HG02943 (cell line): ENCODE results near the gene GRIK4.

ENCODE experiments used
- ATAC-seq: cut with Tn5 transposase; IDR thresholded peaks from one replicate; pipeline ENCODE4 v1.9.1; 2021; ENCODE audit warnings: mild to moderate bottlenecking, low read depth, moderate library complexity; ENCODE audit not compliant: unreplicated experiment

The GRIK4 gene

DNA sequence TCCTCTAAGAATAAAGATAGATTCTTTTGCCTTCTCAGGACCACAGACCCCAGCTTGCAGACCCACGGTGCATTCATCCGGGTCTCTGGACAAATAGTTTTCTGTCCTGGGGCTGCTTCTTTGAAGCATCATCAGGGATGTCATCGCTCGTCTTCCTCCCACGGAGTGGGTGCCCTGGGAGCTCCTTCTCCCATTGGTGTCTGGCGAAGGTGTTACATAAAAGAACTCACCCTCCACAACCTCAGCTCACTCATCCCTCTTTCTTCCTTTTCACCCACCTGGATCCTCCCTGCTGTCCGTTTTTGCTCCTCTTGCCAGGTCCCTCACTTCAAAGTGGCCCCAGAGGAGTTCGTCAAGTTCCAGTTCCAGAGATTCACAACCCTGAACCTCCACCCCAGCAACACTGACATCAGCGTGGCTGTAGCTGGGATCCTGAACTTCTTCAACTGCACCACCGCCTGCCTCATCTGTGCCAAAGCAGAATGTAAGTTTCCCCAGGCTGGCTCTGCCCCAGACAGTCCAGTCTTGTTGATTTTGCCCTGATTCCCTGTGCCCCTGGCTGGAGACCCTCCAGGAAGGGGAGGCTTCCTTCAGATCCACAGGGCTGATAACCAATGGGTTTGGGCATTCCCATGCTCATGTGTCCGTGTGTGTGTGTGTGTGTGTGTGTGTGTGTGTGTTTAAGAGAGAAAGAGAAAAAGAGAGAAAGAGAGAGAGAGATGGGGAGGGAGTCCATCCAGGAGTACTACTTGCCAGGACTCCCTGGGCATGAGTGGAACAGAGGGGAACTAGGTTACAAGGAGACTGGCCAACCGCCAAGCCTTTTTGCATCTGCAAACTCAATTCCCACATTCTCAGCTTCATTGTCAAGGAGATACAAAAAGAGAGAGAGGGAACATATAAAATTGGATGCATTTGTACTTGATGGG, 308.2 kb downstream of the GRIK4 start:
- no peak for ATAC-seq

DNA sequence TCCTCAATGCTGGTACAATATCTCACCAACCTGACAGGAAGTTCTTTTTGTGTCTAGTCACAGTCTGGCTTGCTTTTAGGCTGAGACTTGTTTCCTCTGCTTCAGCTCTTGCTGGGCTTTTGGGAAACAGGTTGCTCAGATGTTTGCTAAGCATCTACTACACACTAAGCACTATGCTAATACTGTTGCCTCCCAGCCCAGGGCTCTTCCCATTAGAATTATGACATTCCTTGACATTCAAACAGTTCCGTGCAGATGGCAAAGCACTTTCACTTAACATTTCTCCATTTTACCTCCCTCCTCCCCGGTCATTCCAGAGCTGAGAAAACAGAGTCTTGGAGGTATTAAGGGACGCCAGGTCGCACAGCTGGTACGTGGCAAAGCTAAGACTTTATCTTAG, 311.6 kb downstream of the GRIK4 start:
- ATAC-seq = no peak

DNA sequence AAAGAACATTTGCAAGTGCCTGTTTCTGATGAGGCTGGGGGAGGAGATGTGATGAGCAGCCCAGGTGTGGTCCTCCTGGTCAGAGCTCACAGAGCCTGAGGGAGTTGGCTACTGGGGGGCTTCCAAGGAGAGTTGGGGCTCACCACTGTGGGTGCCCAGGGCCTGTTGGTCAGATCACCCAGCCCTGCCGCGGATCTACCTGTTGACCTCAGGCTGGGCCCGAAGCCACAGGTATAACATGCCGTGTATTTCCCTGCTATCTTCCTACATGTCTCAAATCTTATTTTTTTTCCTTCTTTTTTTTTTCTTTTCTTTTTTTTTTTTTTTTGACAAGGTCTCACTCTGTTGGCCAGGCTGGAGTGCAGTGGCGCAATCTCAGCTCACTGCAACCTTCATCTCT, 312.7 kb downstream of the GRIK4 start:
- ATAC-seq = no peak

DNA sequence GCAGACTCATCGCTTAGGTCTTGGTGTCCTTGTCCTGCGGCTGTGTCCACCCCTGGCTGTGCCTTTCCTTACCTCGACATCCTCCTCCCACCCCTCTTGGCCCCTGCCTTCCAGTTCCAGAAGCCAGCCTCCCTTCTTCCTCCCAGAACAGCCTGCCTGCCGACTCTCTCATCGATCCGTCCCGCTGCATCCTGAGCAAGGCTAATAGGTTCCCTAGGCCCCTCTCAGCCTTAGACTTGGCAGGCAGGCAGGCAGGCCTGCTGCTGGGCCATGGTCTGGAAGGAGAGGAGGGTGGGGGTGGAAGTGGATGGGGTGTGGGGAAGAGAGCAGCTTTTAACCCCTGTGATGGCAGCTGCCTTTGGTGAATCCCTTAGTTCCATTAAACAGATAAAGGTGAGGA, 315.6 kb downstream of the GRIK4 start:
- no peak for ATAC-seq

DNA sequence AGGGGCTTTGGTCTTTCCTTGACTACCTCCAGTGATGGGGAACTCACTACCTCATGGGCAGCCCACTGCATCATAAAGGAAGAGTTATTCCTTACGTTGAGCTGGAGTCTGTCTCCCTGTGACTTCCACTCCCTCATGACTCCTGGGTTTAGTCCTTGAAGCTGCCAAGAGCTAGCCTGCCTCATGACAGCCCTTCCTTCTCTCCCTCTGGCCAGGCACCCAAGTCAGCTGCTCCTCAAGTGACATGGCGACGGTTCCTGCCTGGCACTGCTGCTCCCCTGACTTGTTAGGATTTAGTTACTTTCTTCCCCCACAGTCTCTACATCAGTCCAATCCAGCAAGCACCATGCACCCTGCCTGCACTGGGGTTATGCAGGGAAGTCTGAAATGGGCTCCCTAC, 316.3 kb downstream of the GRIK4 start:
- ATAC-seq = no peak

DNA sequence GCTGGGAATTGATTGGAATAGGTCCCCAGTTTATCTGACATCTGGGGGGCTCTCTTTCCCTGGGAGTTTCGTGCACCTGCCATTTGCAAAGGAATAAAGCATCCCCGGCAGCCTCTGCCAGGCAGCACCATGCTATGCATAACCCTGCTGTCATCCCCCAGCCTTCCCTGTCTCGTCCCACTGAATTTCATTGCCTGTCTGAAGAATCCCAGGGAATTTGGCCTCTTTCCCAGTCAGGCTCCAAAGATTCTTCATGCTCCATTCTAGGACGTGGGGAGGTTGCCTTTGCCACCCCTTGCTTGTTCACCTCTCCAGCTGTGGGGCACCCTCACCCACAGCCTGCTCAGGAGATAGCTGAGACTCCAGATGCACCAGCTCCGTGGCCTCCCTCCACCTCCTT, 317.3 kb downstream of the GRIK4 start:
- no peak for ATAC-seq

DNA sequence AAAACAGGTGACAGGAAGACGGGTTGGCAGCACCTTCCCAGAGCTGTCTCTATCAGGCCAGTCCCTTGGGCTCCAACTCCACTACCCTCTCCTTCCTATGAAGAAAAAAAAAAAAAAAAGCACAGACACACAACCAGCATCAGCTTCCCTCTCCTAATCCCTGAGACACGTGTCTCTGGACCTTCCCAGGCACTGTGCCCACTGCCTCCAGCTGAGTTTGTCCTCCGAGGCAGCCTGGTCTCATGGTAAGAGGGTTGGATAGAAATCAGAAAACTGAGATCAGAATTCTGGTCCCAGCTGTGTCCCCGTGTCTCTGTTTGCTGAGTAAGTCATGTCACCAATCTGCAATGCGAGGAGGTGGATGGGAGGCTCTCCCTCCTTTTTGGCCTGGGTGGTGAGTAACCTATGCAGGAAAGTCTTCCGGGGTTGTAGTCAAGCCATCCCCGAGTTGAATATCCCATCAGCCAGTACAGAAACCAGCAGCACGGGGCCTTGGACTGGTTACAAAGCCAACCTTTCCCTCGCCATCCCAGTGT, 318.6 kb downstream of the GRIK4 start:
- no peak for ATAC-seq

DNA sequence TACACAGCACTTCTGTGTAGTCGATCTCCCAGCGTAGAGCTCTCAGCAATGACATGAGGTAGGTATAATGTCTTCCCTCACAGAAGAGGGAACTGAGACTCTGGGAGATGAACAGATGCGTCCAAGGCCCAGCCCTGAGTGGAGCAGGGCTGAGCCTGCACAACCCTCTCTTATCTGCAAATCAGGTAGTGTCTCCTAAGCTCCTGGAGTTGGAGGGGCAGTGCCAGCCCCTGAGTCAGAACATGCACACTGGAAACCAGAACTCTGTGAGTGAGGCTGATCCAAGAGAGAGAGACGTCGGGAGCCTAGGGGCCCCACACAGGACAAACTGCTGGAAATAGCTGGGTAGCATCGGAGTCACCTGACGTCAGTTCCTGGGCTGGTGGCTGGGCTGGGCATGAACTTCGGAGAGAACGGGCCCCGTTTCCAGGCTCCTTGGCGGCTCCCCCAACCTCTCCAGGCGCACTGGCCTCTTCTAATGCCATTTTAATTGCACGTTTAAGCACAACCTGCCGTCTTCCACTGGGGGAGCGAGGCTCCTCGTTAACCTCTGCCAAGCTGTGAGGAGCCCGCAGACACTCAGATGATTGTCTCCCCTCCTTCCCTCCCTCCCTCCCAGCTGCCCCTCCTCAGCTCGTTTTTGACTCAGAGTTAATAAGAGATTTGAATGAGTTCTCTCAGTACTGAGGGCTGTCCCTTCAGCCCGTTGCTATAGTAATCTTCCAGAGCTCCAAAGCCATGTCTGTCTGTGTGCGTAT, 321.1 kb downstream of the GRIK4 start:
- no peak for ATAC-seq

DNA sequence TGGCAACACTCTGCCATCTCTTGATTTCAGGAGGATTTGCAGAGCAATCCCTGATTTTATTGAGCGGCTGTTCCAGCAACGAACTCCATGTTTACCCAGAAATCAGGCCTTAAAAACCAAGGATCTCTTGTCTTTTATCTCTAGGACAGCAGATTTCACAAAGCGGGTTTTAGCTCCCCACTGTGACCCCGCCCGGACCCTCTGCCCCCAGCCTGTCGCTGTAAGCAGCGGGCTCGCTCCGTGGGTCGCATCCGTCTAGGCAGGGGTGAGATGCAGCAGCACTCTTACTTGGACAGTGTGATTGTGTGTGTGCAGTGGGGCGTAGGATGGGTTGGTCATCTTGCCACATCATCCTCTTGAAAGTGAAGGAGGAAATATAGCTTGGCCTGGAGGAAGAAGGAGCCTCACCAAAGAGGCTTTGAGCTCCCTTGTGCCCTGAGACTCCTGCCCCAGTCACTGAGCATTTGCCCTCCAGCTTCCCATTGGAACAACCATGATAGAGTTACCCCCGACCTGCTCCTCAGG, 323.2 kb downstream of the GRIK4 start:
- ATAC-seq = no peak

DNA sequence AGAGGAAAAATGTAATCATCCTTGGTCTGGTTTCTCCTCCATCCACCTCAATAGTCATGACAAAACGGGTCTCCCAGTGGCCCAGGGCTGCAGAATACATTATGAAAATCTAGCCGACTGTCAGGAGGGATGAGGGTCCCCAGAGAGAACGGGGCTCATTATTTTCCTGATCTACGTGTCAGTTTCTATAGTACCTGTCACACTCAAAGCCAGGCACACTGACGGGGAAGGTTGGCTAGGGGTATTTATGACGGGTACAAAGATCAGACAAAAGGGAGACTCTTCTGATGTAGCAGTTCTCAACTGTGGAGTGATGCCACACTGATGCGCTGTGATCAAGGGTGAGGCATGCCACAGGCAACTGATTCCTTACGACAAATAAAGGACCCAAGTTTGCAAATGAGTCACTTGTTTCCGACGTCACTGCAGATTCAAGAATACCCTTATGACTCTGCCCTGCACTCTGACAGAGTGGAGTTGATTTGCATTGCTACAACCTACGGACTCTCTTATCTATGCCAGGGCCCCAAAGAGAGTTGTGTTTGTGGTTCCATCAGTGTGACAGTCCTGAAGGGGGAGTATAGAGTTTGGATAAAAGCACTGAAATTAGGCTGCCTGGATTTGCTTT, 324.2 kb downstream of the GRIK4 start:
- ATAC-seq = no peak

DNA sequence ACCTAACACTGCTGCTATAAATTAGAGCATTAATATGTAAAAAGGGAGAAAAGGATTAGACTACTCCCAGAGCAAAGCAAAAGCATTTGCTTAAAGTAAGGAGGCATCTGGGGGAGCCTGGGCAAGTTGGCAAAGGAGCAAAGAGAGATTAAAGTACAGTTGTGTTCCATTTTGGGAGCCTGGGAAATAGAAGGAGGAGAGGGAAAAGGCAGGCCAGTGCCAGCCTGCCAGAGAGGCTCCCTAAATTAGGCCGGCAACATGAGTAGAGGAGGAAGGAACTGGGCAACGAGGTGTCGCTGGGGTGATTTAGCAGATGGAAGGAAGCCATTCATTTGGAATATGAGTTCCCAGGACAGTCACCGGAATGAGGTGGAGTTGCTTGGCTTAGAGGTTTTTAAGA, 326.1 kb downstream of the GRIK4 start:
- no peak for ATAC-seq

DNA sequence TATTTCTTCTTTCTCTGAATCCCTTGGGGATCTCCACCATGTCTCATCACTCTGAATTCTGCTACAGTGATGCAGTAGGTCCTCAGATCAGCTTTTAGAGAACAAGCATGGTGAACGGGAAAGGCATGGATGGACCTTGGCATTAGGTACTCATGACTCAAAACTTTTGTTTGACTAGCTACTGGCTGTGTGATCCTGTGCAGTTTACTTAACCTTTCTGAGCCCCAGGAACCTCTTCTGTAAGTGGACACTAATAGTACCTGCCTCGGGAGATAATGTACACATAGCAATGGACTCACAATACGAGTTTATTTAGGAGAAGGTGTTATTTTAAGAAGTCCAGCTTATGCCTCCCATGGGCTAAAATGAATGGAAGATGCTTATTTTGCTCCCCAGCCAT, 327.7 kb downstream of the GRIK4 start:
- ATAC-seq = no peak

DNA sequence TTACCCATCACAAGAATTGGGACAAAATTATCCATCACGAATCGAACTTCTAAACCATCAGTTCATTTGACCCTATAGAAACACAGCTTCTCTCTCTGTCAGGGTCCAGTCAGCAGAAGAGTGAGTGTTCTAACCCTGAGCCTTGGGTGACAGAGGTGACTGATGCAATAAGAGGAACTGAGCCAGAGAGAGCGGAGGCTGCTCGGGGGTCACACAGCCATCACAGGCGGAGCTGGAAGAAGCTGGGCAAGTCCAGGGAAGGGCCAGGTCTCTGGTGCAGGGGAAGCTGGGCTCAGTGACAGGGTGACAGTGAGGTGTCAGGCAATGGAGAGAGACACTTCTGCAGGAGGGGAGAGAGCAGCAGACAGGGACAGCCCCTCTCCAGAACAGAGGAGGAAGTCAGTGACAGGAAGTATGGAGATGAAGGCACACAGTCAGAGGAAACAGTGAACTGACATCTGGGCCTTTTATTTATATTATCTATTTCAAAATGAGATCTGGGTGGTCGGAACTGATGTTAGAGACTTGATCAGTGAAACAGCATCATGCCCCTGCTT, 328.4 kb downstream of the GRIK4 start:
- no peak for ATAC-seq

DNA sequence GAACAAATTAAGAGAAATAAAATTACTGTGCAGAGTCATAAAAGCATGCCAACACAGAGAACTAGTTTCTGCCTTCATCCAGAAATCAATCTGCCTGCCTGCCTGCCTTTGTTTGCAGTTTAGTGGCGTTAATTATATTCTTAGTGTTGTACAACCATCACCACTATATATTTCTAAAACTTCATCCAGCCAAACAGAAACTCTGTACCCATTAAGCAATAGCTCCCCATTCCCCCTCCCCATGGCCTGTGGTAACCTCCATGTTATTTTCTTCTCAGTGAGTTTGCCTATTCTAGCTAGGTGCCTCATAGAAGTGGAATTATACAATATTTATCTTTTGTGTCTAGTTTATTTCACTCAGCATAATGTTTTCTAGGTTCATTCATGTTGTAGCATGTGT, 329.1 kb downstream of the GRIK4 start:
- no peak for ATAC-seq

DNA sequence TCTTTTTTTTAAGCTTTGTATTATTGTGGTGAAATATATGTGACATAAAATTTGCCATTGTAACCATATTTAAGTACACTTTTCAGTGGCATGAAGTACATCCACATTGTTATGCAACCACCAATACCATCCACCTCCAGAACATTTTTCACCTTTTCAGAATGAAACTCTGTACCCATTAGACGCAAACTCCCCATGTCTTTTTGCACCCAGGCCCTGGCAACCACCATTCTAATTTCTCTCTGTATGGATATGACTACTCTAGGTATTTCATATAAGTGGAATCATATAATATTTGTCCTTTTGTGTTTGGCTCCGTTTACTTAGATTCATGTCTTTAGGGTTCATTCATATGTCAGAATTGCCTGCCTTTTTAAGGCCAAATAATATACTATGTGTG, 329.5 kb downstream of the GRIK4 start:
- ATAC-seq = no peak

DNA sequence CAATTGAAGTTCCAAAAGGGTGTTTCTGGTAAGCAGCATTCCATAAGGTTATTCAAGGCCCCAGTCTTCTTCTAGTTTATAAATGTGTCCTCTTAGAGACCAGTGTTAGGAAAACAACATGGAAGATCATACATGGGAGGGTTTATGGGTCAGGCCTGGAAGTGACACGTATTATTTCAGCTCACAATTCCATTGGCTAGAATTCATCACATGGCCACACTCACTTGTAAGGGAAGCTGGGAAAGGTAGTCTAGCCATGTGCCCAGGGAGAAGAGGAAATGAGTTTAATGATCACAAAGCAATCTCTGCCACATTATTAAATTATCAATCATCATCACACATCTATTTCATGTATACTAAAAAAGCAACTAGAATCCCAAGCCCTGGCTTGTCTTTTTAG, 330.6 kb downstream of the GRIK4 start:
- no peak for ATAC-seq

DNA sequence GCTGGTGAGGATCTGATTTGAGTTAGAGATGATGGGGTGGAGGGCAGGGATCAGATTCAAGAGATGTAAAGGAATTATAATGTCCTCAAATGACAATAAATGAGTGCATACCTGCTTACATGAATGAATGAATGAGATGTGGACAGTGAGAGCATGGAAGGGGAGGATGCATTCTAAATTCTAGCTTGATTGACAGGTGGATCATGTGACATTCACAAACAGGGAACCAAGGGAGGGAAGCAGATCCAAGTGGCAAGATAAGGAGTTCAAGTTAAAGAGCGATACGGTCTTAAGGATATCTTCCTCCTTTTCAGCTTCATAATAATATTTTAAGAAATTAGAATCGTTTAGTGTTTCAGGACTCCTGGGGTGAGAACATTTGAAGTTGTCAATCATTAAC, 341.9 kb downstream of the GRIK4 start:
- ATAC-seq = no peak

DNA sequence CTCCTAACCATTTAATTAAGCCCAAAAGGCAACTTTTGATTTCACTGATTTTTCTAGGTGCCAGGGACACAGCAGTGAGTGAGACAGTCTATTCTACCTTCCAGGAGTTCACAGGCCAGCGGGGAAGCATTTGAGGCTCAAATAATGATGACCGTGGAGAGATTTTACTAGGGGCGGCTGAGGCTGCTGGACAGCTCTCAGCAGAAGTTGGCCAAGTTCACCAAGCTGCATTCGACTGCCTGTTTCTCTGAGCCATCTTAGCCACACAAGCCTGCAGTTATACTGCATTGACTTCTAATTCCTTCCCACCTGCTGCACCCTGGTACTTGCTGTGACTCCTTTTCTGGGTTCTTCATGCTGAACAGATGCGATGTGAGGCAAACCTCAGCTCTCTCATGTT, 343.4 kb downstream of the GRIK4 start:
- ATAC-seq = no peak

DNA sequence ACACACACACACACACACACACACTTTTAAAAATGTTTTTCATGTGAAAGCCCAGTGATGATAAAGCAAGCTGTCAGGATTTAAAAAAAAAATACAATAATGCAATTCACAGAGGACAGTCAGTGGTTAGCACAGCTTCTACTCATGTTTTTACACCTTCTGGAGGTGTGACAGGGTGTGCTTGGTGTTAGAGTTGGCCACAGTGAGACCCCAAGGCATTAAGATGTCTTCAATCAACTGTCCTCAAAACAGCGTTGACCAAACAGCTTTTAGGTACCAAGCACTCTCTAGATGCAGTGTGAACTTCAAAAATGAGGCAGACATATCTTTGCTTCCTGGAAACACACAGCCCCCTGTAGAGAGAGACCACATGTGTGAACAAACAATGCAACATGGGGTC, 346.0 kb downstream of the GRIK4 start:
- ATAC-seq = no peak

DNA sequence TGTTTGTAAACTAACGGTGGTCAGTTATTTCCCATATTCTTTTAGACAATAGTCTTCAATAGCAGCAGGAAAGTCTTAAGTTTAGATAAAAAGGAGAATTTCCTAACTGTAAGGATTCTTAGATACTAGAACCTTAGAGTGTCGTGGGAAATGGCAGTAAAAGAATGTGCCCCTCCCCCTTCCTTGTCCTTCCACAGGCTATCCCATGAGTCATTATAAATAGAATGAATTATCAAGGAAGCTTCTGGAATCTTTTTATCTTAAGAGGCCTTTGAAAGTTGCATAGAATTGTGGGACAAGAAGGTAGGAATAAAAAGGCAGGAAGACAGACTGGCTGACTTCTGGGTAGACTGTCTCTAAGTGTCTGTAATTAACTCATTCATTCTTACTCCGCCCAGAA, 347.2 kb downstream of the GRIK4 start:
- ATAC-seq = no peak
